Central memory CD8-positive, alpha-beta T cell (primary cell): ENCODE measurements around the gene HINT1.
A peak's percentile ranks its signal among the peaks of the same experiment; 100 is the strongest.
"Not testable (repeated sequence)": the region's sequence is repeated elsewhere in the genome, so short reads cannot be mapped to it uniquely, and the experiment has no call there.

Experiments used
- ATAC-seq: fragments of 150-1000 bp; cut with Tn5 transposase; replicated peaks from 2 replicates; pipeline ENCODE4 v1.10.0; 2022; ENCODE audit warnings: mild to moderate bottlenecking, moderate FRiP score, moderate number of reproducible peaks; ENCODE audit not compliant: poor library complexity, severe bottlenecking; ENCODE audit errors: extremely low read depth
- DNase-seq, 2 donors: peaks; one replicate each; pipeline ENCODE4 v3.0.0; 2021; ENCODE audit warnings: low spot score in 2 of 2
- H3K27ac Mint-ChIP-seq: one replicate; pipeline ENCODE4 v1.8.0; 2022; ENCODE audit warnings: low read depth, mild to moderate bottlenecking, moderate library complexity, mixed read lengths
- H3K27me3 Mint-ChIP-seq: one replicate; pipeline ENCODE4 v1.8.0; 2022; ENCODE audit warnings: mixed read lengths
- H3K36me3 Mint-ChIP-seq: one replicate; pipeline ENCODE4 v1.8.0; 2022; ENCODE audit warnings: mild to moderate bottlenecking, moderate library complexity, mixed read lengths; ENCODE audit not compliant: insufficient read depth
- H3K4me1 Mint-ChIP-seq: one replicate; pipeline ENCODE4 v1.8.0; 2022; ENCODE audit warnings: mixed read lengths
- H3K4me3 Mint-ChIP-seq: one replicate; pipeline ENCODE4 v1.8.0; 2022; ENCODE audit warnings: mild to moderate bottlenecking, moderate library complexity, mixed read lengths
- H3K9me3 Mint-ChIP-seq: one replicate; pipeline ENCODE4 v1.8.0; 2022; ENCODE audit warnings: mixed read lengths

Gene HINT1

GRCh38 chr5:131195696-131196095, 30.6 kb upstream of the HINT1 start:
- Mint-ChIP-seq H3K4me1 (no peaks in the 10 kb centered on the region), H3K27ac (no peak overlapping the region), H3K9me3 (no peaks in the 10 kb centered on the region), H3K27me3 (no peaks in the 10 kb centered on the region), H3K4me3 (no peak overlapping the region), H3K36me3 (peaks cover 7% of the 10 kb centered on the region)
- ATAC-seq (no peak), DNase-seq (no peak)

- Mint-ChIP-seq H3K36me3 (peaks cover 7% of the 10 kb centered on the region), H3K4me3 (no peak overlapping the region), H3K27me3 (no peaks in the 10 kb centered on the region), H3K27ac (no peak overlapping the region), H3K4me1 (no peaks in the 10 kb centered on the region), H3K9me3 (no peaks in the 10 kb centered on the region)
- DNase-seq (no peak), ATAC-seq (no peak)
Measured at GRCh38 chr5:131194725-131195124, 29.7 kb upstream of the HINT1 start.

- H3K27me3 Mint-ChIP-seq, result not testable (repeated sequence)
Measured at GRCh38 chr5:131193897-131194296, 28.8 kb upstream of the HINT1 start.

DNA sequence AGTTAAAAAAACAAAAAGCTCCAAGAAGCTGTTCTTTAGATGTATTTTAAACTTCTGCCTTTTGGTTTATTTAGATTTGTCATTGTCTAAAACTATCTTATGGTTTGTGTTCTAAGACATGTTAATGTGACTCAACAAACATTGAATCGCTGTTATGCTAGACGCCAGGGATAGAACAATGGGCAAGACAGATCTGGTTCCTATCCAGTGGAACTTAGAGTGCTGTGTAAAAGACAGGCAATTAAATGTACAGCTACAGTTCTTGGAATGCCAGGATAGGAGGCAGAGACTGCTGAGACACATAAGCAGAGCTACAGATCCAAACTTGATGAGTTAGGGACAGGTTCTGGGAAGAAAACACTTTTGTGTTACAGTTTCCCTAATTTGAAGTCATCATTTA, 28.1 kb upstream of the HINT1 start:
- Mint-ChIP-seq H3K9me3 (no peaks in the 10 kb centered on the region), H3K4me3 (no peak overlapping the region), H3K36me3 (peaks cover 5% of the 10 kb centered on the region), H3K4me1 (no peaks in the 10 kb centered on the region), H3K27me3 (no peaks in the 10 kb centered on the region), H3K27ac (no peak overlapping the region)
- no peak for DNase-seq
- ATAC-seq, result no peak

More at GRCh38 chr5:131193897-131194296, 28.8 kb upstream of the HINT1 start:
- H3K36me3 Mint-ChIP-seq, ATAC-seq, H3K9me3 Mint-ChIP-seq, DNase-seq, H3K4me1 Mint-ChIP-seq, H3K27ac Mint-ChIP-seq, H3K4me3 Mint-ChIP-seq: not testable (repeated sequence)

DNA sequence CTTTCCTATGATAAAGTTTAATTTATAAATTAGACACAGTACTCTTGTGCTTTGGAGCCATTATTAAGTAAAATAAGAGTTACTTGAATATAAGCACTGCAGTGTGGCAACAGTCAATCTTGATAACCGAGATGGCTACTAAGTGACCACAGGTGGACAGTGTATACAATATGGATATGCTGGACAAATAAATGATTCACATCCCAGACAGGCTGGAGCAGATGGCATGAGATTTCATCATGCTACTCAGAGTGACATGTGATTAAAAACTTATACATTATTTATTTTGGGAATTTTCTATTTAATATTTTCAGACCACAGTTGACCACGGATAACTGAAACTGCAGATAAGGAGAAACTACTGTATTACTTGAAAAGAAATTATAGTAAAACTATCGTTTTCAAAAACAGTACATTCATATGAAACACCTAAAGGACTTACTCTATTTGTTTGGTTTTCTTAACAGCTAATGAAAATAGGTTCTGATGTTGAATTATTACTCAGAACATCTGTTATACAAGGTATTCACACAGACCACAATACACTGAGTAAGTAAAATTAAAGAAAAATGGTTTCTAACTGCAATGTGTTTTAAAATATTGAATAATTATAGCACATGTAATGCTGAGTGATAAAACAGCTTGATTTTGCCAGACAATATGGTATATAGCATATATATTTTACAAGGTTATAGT, 21.7 kb upstream of the HINT1 start:
- ATAC-seq, result no peak
- Mint-ChIP-seq H3K36me3 (peaks cover 12% of the 10 kb centered on the region), H3K27me3 (no peaks in the 10 kb centered on the region), H3K27ac (no peak overlapping the region), H3K4me1 (no peaks in the 10 kb centered on the region), H3K9me3 (no peaks in the 10 kb centered on the region), H3K4me3 (no peak overlapping the region)
- DNase-seq, result no peak

GRCh38 chr5:131185523-131186104, 20.6 kb upstream of the HINT1 start:
- Mint-ChIP-seq H3K4me1 (no peaks in the 10 kb centered on the region), H3K27me3 (no peaks in the 10 kb centered on the region), H3K27ac (no peak overlapping the region), H3K9me3 (no peaks in the 10 kb centered on the region), H3K4me3 (no peak overlapping the region), H3K36me3 (peaks cover 12% of the 10 kb centered on the region)
- ATAC-seq, result no peak
- DNase-seq, result no peak

- no peak overlapping the region for H3K4me3 Mint-ChIP-seq
- DNase-seq, result no peak
- H3K27me3 Mint-ChIP-seq, result no peaks in the 10 kb centered on the region
- H3K27ac Mint-ChIP-seq, result no peak overlapping the region
- no peaks in the 10 kb centered on the region for H3K9me3 Mint-ChIP-seq
- H3K36me3 Mint-ChIP-seq, result peaks cover 7% of the 10 kb centered on the region
- H3K4me1 Mint-ChIP-seq, result peaks cover 5% of the 10 kb centered on the region
- no peak for ATAC-seq
Measured at GRCh38 chr5:131182839-131183238, 17.8 kb upstream of the HINT1 start.

GRCh38 chr5:131180407-131180806, 15.4 kb upstream of the HINT1 start:
- ATAC-seq (no peak), DNase-seq (no peak)
- Mint-ChIP-seq H3K9me3 (no peaks in the 10 kb centered on the region), H3K27ac (no peak overlapping the region), H3K36me3 (peaks cover 6% of the 10 kb centered on the region), H3K27me3 (no peaks in the 10 kb centered on the region), H3K4me3 (no peak overlapping the region), H3K4me1 (peaks cover 18% of the 10 kb centered on the region)

DNA sequence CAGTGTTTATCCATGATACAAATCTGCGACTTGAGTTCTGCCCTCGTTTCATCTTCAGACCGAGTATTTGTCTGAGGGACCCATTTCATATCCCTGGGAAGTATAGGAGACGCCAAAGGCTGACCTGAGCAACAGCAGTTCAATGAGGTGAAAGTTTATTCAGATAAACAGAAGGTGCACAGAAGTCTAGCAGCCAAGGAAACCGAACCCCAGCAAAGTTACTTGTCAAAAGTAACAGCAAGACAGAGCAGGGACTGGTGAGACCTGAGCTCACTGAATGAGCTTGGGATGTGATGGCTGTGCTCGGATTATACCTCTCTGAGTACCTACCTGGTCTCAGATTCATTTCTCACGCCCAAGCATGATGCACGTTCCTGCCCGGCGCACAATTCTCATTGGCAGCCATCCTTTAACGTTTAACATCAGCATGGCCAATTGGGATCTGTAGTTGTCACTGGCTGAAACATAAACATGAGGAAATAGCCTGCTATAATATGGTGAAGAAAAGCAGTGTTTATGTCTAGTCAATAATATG, 6.3 kb upstream of the HINT1 start:
- Mint-ChIP-seq H3K4me3 (peak overlapping the region; percentile 93), H3K9me3 (no peaks in the 10 kb centered on the region), H3K36me3 (peaks cover 7% of the 10 kb centered on the region), H3K27me3 (no peaks in the 10 kb centered on the region), H3K4me1 (peaks cover 42% of the 10 kb centered on the region), H3K27ac (peak overlapping the region; percentile 92)
- DNase-seq (no peak), ATAC-seq (peak; percentile 5)

DNA sequence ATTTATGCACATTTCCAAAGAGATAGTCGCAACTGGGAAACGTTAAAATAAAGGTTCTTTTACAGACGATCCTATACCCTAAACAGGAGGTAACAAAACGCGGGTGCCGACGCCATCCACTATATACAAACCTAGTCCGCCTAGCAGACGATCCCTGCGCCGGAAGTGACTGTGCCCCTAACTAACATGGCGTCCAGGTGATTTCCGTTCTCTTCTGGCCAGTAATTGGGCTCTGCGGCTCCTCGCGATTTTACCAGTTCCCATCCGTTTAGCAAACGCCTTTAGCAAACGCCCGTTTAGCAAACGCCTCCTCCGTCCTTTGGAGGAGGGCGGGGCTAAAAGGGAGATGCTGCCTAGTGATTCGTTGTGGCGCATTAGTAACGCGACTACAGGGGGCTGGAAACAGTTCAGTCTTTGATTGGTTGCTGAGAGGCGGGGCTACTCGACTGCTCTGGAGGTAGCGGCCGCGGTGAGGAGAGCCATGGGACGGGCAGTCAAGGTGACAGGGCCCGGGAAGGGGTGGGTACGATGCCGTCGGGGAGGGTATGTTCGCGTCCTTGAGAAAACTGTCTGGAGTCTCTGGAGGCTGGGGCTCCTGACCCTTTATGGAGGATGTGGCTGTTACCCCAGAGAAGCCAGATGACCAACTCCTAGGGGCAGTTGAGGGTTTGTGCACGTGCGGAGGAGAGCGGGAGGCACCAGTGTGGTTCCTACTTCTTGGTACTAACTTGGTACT, 5.7 kb upstream of the HINT1 start, which contains the start of gene LYRM7:
Gene LYRM7 (plus strand): TSS at position 405 of the 736 bp plus-strand sequence. CDS start 77 bp downstream, at position 482.
- no peaks in the 10 kb centered on the region for H3K27me3 Mint-ChIP-seq
- peak within 1 kb of the TSS; percentile 92 for H3K27ac Mint-ChIP-seq
- no peaks in the 10 kb centered on the region for H3K9me3 Mint-ChIP-seq
- H3K4me1 Mint-ChIP-seq, result peaks cover 46% of the 10 kb centered on the region
- H3K4me3 Mint-ChIP-seq, result peak within 1 kb of the TSS; percentile 93
- ATAC-seq (peak; percentile 97), DNase-seq (peak; percentile 83 to 95)
- peaks cover 9% of the 10 kb centered on the region for H3K36me3 Mint-ChIP-seq

- Mint-ChIP-seq H3K4me1 (peaks cover 51% of the 10 kb centered on the region), H3K4me3 (peak overlapping the region; percentile 93), H3K36me3 (peaks cover 15% of the 10 kb centered on the region), H3K27ac (peak overlapping the region; percentile 92), H3K9me3 (no peaks in the 10 kb centered on the region), H3K27me3 (no peaks in the 10 kb centered on the region)
- ATAC-seq (no peak), DNase-seq (no peak)
Measured at GRCh38 chr5:131169810-131170539, 4.9 kb upstream of the HINT1 start.

DNA sequence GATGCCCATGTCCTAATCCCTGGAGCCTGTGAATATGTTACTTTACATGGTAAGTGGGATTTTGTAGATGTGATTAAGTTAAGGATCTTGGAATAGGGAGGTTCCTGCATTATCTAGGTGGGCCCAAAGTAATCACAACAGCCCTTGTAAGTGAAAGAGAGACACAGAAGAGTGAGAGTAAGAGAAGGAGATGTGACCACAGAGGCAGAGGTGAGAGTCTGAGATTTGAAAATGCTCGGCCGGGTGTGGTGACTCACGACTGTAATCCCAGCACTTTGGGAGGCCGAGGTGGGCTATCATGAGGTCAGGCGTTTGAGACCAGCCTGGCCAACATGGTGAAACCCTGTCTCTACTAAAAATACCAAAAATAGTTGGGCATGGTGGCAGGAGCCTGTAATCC, 2.6 kb upstream of the HINT1 start:
- H3K27ac Mint-ChIP-seq, result no peak overlapping the region
- no peak for ATAC-seq
- H3K36me3 Mint-ChIP-seq, result peaks cover 28% of the 10 kb centered on the region
- no peak for DNase-seq
- no peak overlapping the region for H3K4me3 Mint-ChIP-seq
- H3K4me1 Mint-ChIP-seq, result peaks cover 53% of the 10 kb centered on the region
- H3K27me3 Mint-ChIP-seq, result no peaks in the 10 kb centered on the region
- H3K9me3 Mint-ChIP-seq, result no peaks in the 10 kb centered on the region
